KMS-11 (cell line): Measurements from ENCODE around the gene SLC8A3.

Experiments used
- H2AFZ ChIP-seq: fragments of 200-600 bp; sonication (generic); 2 replicates; pipeline ENCODE4 v1.6.1; 2016; ENCODE audit warnings: antibody characterized with exemption, mixed run types, low read depth
- H3K27ac ChIP-seq: fragments of 200-600 bp; sonication (generic); 2 replicates; pipeline ENCODE4 v1.6.1; 2016; ENCODE audit warnings: mild to moderate bottlenecking, mixed run types
- H3K27me3 ChIP-seq: fragments of 200-600 bp; sonication (generic); 2 replicates; pipeline ENCODE4 v1.6.1; 2017; ENCODE audit warnings: mild to moderate bottlenecking, low read depth, mixed run types, moderate library complexity; ENCODE audit not compliant: insufficient read depth
- H3K36me3 ChIP-seq: fragments of 200-600 bp; sonication (generic); 2 replicates; pipeline ENCODE4 v1.6.1; 2017; ENCODE audit warnings: mild to moderate bottlenecking, mixed run types; ENCODE audit not compliant: insufficient read depth
- H3K4me1 ChIP-seq: fragments of 200-600 bp; sonication (generic); 2 replicates; pipeline ENCODE4 v1.6.1; 2016; ENCODE audit warnings: mild to moderate bottlenecking, low read depth, mixed run types; ENCODE audit not compliant: poor library complexity, severe bottlenecking
- H3K4me2 ChIP-seq: fragments of 200-600 bp; sonication (generic); 2 replicates; pipeline ENCODE4 v1.7.0; 2016; ENCODE audit warnings: mild to moderate bottlenecking, mixed run types
- H3K4me3 ChIP-seq: fragments of 200-600 bp; sonication (generic); IDR thresholded peaks from 2 replicates; pipeline ENCODE4 v1.6.1; 2017; ENCODE audit warnings: low read depth, low read length, mixed read lengths; ENCODE audit not compliant: insufficient read depth
- H3K79me2 ChIP-seq: fragments of 200-600 bp; sonication (generic); 2 replicates; pipeline ENCODE4 v1.6.1; 2016; ENCODE audit warnings: low read depth, mixed run types; ENCODE audit not compliant: insufficient read depth
- H3K9ac ChIP-seq: fragments of 200-600 bp; sonication (generic); 2 replicates; pipeline ENCODE4 v1.6.1; 2016; ENCODE audit warnings: mild to moderate bottlenecking, mixed run types
- H4K20me1 ChIP-seq: fragments of 200-600 bp; sonication (generic); 2 replicates; pipeline ENCODE4 v1.6.1; 2016; ENCODE audit warnings: mild to moderate bottlenecking, mixed run types; ENCODE audit not compliant: insufficient read depth
- TF ChIP-seq, protein P1 (sequence below): fragments of 200-600 bp; sonication (generic); conservative IDR thresholded peaks from 2 replicates; pipeline ENCODE4 v1.6.1; 2017; ENCODE audit warnings: low read depth, mild to moderate bottlenecking, antibody characterized with exemption, low read length, moderate library complexity, mixed read lengths

The SLC8A3 gene

GRCh38 chr14:70118064-70118463 lies 70.7 kb downstream of the SLC8A3 start:
- H3K36me3 ChIP-seq: no peaks in the 10 kb centered on the region
- no peak overlapping the region for H3K9ac ChIP-seq
- no peak overlapping the region for H3K27ac ChIP-seq
- no peaks in the 10 kb centered on the region for H3K27me3 ChIP-seq
- H3K4me1 ChIP-seq: no peaks in the 10 kb centered on the region
- H4K20me1 ChIP-seq: no peaks in the 10 kb centered on the region
- H3K4me2 ChIP-seq: no peak overlapping the region
- no peaks in the 10 kb centered on the region for H3K79me2 ChIP-seq
- H2AFZ ChIP-seq: no peak overlapping the region
- no peak overlapping the region for H3K4me3 ChIP-seq
- TF ChIP-seq, protein P1, sequence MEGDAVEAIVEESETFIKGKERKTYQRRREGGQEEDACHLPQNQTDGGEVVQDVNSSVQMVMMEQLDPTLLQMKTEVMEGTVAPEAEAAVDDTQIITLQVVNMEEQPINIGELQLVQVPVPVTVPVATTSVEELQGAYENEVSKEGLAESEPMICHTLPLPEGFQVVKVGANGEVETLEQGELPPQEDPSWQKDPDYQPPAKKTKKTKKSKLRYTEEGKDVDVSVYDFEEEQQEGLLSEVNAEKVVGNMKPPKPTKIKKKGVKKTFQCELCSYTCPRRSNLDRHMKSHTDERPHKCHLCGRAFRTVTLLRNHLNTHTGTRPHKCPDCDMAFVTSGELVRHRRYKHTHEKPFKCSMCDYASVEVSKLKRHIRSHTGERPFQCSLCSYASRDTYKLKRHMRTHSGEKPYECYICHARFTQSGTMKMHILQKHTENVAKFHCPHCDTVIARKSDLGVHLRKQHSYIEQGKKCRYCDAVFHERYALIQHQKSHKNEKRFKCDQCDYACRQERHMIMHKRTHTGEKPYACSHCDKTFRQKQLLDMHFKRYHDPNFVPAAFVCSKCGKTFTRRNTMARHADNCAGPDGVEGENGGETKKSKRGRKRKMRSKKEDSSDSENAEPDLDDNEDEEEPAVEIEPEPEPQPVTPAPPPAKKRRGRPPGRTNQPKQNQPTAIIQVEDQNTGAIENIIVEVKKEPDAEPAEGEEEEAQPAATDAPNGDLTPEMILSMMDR: no peak

GRCh38 chr14:70116278-70116677 lies 72.5 kb downstream of the SLC8A3 start:
- Histone ChIP-seq H3K27ac (no peak overlapping the region), H3K4me2 (no peak overlapping the region), H3K4me3 (no peak overlapping the region), H2AFZ (no peak overlapping the region), H3K9ac (no peak overlapping the region), H4K20me1 (no peaks in the 10 kb centered on the region), H3K27me3 (no peaks in the 10 kb centered on the region), H3K36me3 (no peaks in the 10 kb centered on the region), H3K79me2 (no peaks in the 10 kb centered on the region), H3K4me1 (no peaks in the 10 kb centered on the region)
- TF ChIP-seq, protein P1: no peak

- Histone ChIP-seq H3K27ac (no peak overlapping the region), H4K20me1 (no peaks in the 10 kb centered on the region), H3K4me3 (no peak overlapping the region), H3K4me1 (no peaks in the 10 kb centered on the region), H3K36me3 (no peaks in the 10 kb centered on the region), H3K4me2 (no peak overlapping the region), H3K27me3 (no peaks in the 10 kb centered on the region), H2AFZ (no peak overlapping the region), H3K9ac (no peak overlapping the region), H3K79me2 (no peaks in the 10 kb centered on the region)
- TF ChIP-seq, protein P1: no peak
These were observed 74.1 kb downstream of the SLC8A3 start for GRCh38 chr14:70114621-70115156.

DNA sequence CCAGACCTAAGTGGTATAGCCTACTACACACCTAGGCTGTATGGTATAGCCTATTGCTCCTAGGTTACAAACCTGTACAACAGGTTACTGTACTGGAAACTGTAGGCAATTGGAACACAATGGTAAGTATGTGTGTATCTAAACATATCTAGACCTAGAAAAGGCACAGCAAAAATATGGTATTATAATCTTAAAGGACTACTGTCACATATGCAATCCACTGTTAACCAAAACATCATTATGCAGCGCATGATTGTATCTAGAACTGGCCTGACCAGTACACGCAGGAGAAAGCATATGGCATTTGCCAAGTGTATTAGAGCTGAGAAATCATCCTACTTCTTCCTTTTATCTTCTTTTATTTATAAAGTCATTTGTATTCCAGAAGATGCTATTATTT lies 75.5 kb downstream of the SLC8A3 start:
- Histone ChIP-seq H3K27ac (no peak overlapping the region), H2AFZ (no peak overlapping the region), H3K4me1 (no peaks in the 10 kb centered on the region), H4K20me1 (no peaks in the 10 kb centered on the region), H3K79me2 (no peaks in the 10 kb centered on the region), H3K9ac (no peak overlapping the region), H3K4me3 (no peak overlapping the region), H3K36me3 (no peaks in the 10 kb centered on the region), H3K4me2 (no peak overlapping the region), H3K27me3 (no peaks in the 10 kb centered on the region)
- TF ChIP-seq, protein P1: no peak

DNA sequence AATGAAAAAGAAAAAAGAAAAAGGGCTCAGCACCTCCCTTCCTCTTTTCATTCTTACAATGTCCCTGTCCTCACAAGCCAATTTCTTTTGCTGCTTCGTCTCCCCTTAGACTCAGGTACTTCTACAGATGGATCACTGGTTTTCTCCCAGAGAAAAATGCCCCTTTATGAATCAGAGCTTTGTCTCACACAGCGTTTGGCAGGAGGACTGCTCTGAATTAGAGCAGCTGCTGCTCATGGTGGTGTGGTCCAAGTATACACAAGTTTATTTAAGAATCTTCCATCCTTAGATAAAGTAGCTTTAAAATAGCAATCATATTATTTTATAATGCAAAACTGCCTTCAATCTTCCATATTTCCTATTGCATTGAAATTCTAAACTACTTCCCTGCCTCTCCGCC lies 80.3 kb downstream of the SLC8A3 start:
- Histone ChIP-seq H2AFZ (no peak overlapping the region), H3K4me3 (no peak overlapping the region), H3K9ac (no peak overlapping the region), H4K20me1 (no peaks in the 10 kb centered on the region), H3K27ac (no peak overlapping the region), H3K4me1 (no peaks in the 10 kb centered on the region), H3K36me3 (no peaks in the 10 kb centered on the region), H3K4me2 (no peak overlapping the region), H3K27me3 (no peaks in the 10 kb centered on the region), H3K79me2 (no peaks in the 10 kb centered on the region)
- TF ChIP-seq, protein P1: no peak
